Measurements from ENCODE around the gene AGL. TPM values are rescaled to one million over a fixed set of nuclear protein-coding genes. Genes with fewer than 3 reads are reported as not detected.

Gene AGL
- total and polyA plus RNA-seq, 2 of the 13 experiments (the other 11 are each of a cell fraction or from before 2014, with no cell fraction given) = 4.3 to 13.1 TPM

DNA sequence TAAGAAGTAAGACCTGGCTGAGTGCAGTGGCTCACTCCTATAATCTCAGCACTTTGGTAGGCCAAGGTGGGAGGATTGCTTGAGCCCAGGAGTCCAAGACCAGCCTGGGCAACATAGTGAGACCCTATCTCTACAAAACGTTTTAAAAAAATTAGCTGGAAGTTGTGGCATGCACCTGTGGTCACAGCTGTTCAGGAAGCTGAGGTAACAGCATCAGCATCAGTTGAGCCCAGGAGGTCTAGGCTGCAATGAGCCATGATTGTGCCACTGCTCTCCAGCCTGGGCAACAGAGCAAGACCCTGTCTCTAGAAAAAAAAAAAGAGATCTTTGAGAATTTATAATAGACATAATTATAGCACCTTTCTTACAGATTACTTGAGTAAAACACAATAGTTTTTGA lies 36.0 kb downstream of the AGL start:
- no peak overlapping the region for H3K27ac ChIP-seq (ENCODE audit: extremely low read length, insufficient read depth, low read length)
- ChIA-PET CTCF (ENCODE audit: low intra/inter-chr PET ratio, low total read pairs) (no interaction called here), POLR2A (no interaction called here)
- H4K20me1 ChIP-seq (ENCODE audit: insufficient read depth, low read length) = no peaks in the 10 kb centered on the region
- peaks cover 3 to 16% of the 10 kb centered on the region in 2 experiments; a peak in 4 of 5 replicates for H3K36me3 ChIP-seq (replicated peaks in 1 of 2; ENCODE audit: control insufficient read depth in 1 of 2, insufficient read depth in 2 of 2, low read length in 2 of 2)
- DNase-seq (ENCODE audit: low spot score) (no peak), FAIRE-seq (no peak), ATAC-seq (no peak)
- in situ Hi-C loops (cut with HindIII; ENCODE audit: extremely low pct_ligation_motif_present, low pct_unique_long_range_greater_than_20kb) = no loop called here
- H3K9me3 ChIP-seq (ENCODE audit: low read length) = no peaks in the 10 kb centered on the region
- 50% methylated on average over 1 of the region's 1 CpG for WGBS (ENCODE audit: low lambda C conversion rate)
- TF ChIP-seq, protein P1, sequence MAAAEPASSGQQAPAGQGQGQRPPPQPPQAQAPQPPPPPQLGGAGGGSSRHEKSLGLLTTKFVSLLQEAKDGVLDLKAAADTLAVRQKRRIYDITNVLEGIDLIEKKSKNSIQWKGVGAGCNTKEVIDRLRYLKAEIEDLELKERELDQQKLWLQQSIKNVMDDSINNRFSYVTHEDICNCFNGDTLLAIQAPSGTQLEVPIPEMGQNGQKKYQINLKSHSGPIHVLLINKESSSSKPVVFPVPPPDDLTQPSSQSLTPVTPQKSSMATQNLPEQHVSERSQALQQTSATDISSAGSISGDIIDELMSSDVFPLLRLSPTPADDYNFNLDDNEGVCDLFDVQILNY (CRISPR knock-in tag; conservative IDR thresholded peaks at IDR 0.05) = no peak
- H3K4me3 ChIP-seq (replicated peaks in 1 of 3; ENCODE audit: insufficient read depth in 1 of 3, low read depth in 2 of 3, low read length in 3 of 3) = no peak overlapping the region
- no peaks in the 10 kb centered on the region for H3K27me3 ChIP-seq (ENCODE audit: control insufficient read depth in 1 of 2, insufficient read depth in 2 of 2, low read length in 2 of 2)
- H3K79me2 ChIP-seq (ENCODE audit: insufficient read depth, low read length) = no peaks in the 10 kb centered on the region
- no peak overlapping the region for H2AFZ ChIP-seq (ENCODE audit: low read length)
- no peak overlapping the region for H3K9ac ChIP-seq (ENCODE audit: insufficient read depth, low read depth, low read length)
- intact Hi-C loops (cut with micrococcal nuclease; ENCODE audit: unreplicated experiment) = no loop called here
- H3K4me1 ChIP-seq (ENCODE audit: insufficient read depth, low read length) = no peaks in the 10 kb centered on the region
- H3K4me2 ChIP-seq (ENCODE audit: low read depth, low read length) = no peak overlapping the region
- BruUV-seq (replicated peaks) = no TSS peak

DNA sequence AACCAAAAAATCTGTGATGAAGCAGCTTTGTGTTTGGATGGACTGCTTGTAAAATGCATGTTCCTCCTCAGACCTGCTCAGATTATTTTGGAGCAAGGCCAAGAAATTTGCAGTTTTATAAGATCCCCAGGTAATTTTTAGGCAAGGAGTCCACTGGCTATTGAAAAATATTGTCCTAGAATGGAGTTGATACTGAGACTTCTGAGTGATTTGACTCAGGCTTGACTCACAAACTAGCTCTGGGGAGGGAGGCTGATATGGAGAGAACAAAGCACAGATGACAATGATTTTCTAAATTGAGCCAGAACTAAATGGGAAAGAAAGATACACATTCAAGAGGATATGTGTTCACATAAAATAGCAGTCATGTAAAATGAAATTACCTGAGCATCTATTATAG lies 36.7 kb downstream of the AGL start:
- Histone ChIP-seq H3K4me2 (ENCODE audit: low read depth, low read length) (no peak overlapping the region), H3K4me3 (replicated peaks in 1 of 3; ENCODE audit: insufficient read depth in 1 of 3, low read depth in 2 of 3, low read length in 3 of 3) (no peak overlapping the region), H3K9me3 (ENCODE audit: low read length) (no peaks in the 10 kb centered on the region), H3K27me3 (ENCODE audit: control insufficient read depth in 1 of 2, insufficient read depth in 2 of 2, low read length in 2 of 2) (no peaks in the 10 kb centered on the region), H3K27ac (ENCODE audit: extremely low read length, insufficient read depth, low read length) (no peak overlapping the region), H3K4me1 (ENCODE audit: insufficient read depth, low read length) (no peaks in the 10 kb centered on the region), H3K36me3 (replicated peaks in 1 of 2; ENCODE audit: control insufficient read depth in 1 of 2, insufficient read depth in 2 of 2, low read length in 2 of 2) (peaks cover 5 to 17% of the 10 kb centered on the region in 2 experiments), H3K79me2 (ENCODE audit: insufficient read depth, low read length) (no peaks in the 10 kb centered on the region), H2AFZ (ENCODE audit: low read length) (no peak overlapping the region), H4K20me1 (ENCODE audit: insufficient read depth, low read length) (no peaks in the 10 kb centered on the region), H3K9ac (ENCODE audit: insufficient read depth, low read depth, low read length) (no peak overlapping the region)
- ChIA-PET CTCF (ENCODE audit: low intra/inter-chr PET ratio, low total read pairs) (no interaction called here), POLR2A (no interaction called here)
- DNase-seq (ENCODE audit: low spot score) = no peak
- intact Hi-C loops (cut with micrococcal nuclease; ENCODE audit: unreplicated experiment) (no loop called here), in situ Hi-C loops (cut with HindIII; ENCODE audit: extremely low pct_ligation_motif_present, low pct_unique_long_range_greater_than_20kb) (no loop called here)
- ATAC-seq = no peak
- BruUV-seq (replicated peaks) = TSS peak; percentile 32
- no peak for FAIRE-seq
- no peak for TF ChIP-seq FOXM1 (CRISPR knock-in tag; IDR thresholded peaks at IDR 0.05)
- no peak for TF ChIP-seq TAF15 (IDR thresholded peaks at IDR 0.05; ENCODE audit: low read depth, low read length, poor library complexity, severe bottlenecking)
- no peak for TF ChIP-seq HNF4A (CRISPR knock-in tag; IDR thresholded peaks at IDR 0.05)
- no peak for TF ChIP-seq ONECUT2 (CRISPR knock-in tag; IDR thresholded peaks at IDR 0.05)
- TF ChIP-seq FOXO1 (CRISPR knock-in tag; IDR thresholded peaks at IDR 0.05) = no peak
- no peak for TF ChIP-seq PHF21A (CRISPR knock-in tag; IDR thresholded peaks at IDR 0.05)
- no peak for TF ChIP-seq ADNP (CRISPR knock-in tag; IDR thresholded peaks at IDR 0.05)
- TF ChIP-seq REL (CRISPR knock-in tag; conservative IDR thresholded peaks at IDR 0.05) = no peak
- no peak for TF ChIP-seq NFE2L2 (IDR thresholded peaks at IDR 0.05; ENCODE audit: low read length)
- TF ChIP-seq HES4 (CRISPR knock-in tag; IDR thresholded peaks at IDR 0.05; ENCODE audit: borderline replicate concordance) = no peak
- TF ChIP-seq NFE2L1 (CRISPR knock-in tag; IDR thresholded peaks at IDR 0.05; ENCODE audit: borderline replicate concordance) = no peak
- no peak for TF ChIP-seq KMT2A (CRISPR knock-in tag; IDR thresholded peaks at IDR 0.05)
- TF ChIP-seq, protein P2, sequence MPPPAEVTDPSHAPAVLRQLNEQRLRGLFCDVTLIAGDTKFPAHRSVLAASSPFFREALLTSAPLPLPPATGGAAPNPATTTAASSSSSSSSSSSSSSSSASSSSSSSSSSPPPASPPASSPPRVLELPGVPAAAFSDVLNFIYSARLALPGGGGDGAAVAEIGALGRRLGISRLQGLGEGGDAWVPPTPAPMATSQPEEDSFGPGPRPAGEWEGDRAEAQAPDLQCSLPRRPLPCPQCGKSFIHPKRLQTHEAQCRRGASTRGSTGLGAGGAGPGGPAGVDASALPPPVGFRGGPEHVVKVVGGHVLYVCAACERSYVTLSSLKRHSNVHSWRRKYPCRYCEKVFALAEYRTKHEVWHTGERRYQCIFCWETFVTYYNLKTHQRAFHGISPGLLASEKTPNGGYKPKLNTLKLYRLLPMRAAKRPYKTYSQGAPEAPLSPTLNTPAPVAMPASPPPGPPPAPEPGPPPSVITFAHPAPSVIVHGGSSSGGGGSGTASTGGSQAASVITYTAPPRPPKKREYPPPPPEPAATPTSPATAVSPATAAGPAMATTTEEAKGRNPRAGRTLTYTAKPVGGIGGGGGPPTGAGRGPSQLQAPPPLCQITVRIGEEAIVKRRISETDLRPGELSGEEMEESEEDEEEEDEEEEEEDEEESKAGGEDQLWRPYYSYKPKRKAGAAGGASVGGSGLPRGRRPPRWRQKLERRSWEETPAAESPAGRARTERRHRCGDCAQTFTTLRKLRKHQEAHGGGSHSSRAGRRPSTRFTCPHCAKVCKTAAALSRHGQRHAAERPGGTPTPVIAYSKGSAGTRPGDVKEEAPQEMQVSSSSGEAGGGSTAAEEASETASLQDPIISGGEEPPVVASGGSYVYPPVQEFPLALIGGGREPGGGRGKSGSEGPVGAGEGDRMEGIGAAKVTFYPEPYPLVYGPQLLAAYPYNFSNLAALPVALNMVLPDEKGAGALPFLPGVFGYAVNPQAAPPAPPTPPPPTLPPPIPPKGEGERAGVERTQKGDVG (CRISPR knock-in tag; IDR thresholded peaks at IDR 0.05; ENCODE audit: borderline replicate concordance) = no peak
- no peak for TF ChIP-seq FIP1L1 (IDR thresholded peaks at IDR 0.05; ENCODE audit: borderline replicate concordance, insufficient read depth, low read depth, low read length)
- TF ChIP-seq YEATS2 (CRISPR knock-in tag; IDR thresholded peaks at IDR 0.05; ENCODE audit: borderline replicate concordance) = no peak
- TF ChIP-seq CBFB (CRISPR knock-in tag; IDR thresholded peaks at IDR 0.05) = no peak

All from HepG2 (cell line).